Measurements from ENCODE around the gene DEPP1.

The DEPP1 gene

GRCh38 chr10:44944354-44944753 is 34.3 kb downstream of the DEPP1 start:
- no peak for TF ChIP-seq REST (IDR thresholded peaks at IDR 0.05; ENCODE audit: low read depth)
- TF ChIP-seq USF1 (IDR thresholded peaks at IDR 0.05): no peak
- no peak for TF ChIP-seq RAD21 (IDR thresholded peaks at IDR 0.05; ENCODE audit: low read depth)
- TF ChIP-seq TCF12 (IDR thresholded peaks at IDR 0.05; ENCODE audit: low read depth): no peak
- TF ChIP-seq MAX (IDR thresholded peaks at IDR 0.05): no peak
- no peak for TF ChIP-seq CREB1 (IDR thresholded peaks at IDR 0.05; ENCODE audit: low read depth)
- TF ChIP-seq EP300 (IDR thresholded peaks at IDR 0.05; ENCODE audit: borderline replicate concordance): no peak
- no peak for TF ChIP-seq TAF1 (IDR thresholded peaks at IDR 0.05; ENCODE audit: low read depth)
- no peak for TF ChIP-seq YY1 (IDR thresholded peaks at IDR 0.05; ENCODE audit: low read depth)
- no peak for TF ChIP-seq CEBPB (IDR thresholded peaks at IDR 0.05)

- TF ChIP-seq MAX (IDR thresholded peaks at IDR 0.05): no peak
- TF ChIP-seq REST (IDR thresholded peaks at IDR 0.05; ENCODE audit: low read depth): no peak
- TF ChIP-seq CEBPB (IDR thresholded peaks at IDR 0.05): no peak
- TF ChIP-seq YY1 (IDR thresholded peaks at IDR 0.05; ENCODE audit: low read depth): no peak
Measured at GRCh38 chr10:44939691-44940401, 38.8 kb downstream of the DEPP1 start.

- TF ChIP-seq CREB1 (IDR thresholded peaks at IDR 0.05; ENCODE audit: low read depth) (no peak), FOXM1 (IDR thresholded peaks at IDR 0.05; ENCODE audit: borderline replicate concordance, low read depth) (no peak), MAX (IDR thresholded peaks at IDR 0.05) (no peak), YY1 (IDR thresholded peaks at IDR 0.05; ENCODE audit: low read depth) (no peak), TCF12 (IDR thresholded peaks at IDR 0.05; ENCODE audit: low read depth) (no peak), EGR1 (IDR thresholded peaks at IDR 0.05) (no peak), CEBPB (IDR thresholded peaks at IDR 0.05) (no peak), TAF1 (IDR thresholded peaks at IDR 0.05; ENCODE audit: low read depth) (no peak), NFIC (IDR thresholded peaks at IDR 0.05) (no peak), EP300 (IDR thresholded peaks at IDR 0.05; ENCODE audit: borderline replicate concordance) (no peak), REST (IDR thresholded peaks at IDR 0.05; ENCODE audit: low read depth) (no peak), USF1 (IDR thresholded peaks at IDR 0.05) (no peak), RAD21 (IDR thresholded peaks at IDR 0.05; ENCODE audit: low read depth) (no peak), ZBTB7A (IDR thresholded peaks at IDR 0.05; ENCODE audit: low read depth) (no peak), TEAD4 (IDR thresholded peaks at IDR 0.05) (no peak)
Measured at GRCh38 chr10:44938956-44939355, 39.7 kb downstream of the DEPP1 start.

GRCh38 chr10:44937196-44938005 is 41.2 kb downstream of the DEPP1 start:
- TF ChIP-seq CEBPB (IDR thresholded peaks at IDR 0.05) (no peak), TEAD4 (IDR thresholded peaks at IDR 0.05) (no peak), EGR1 (IDR thresholded peaks at IDR 0.05) (no peak), NFIC (IDR thresholded peaks at IDR 0.05) (no peak), USF1 (IDR thresholded peaks at IDR 0.05) (no peak), RAD21 (IDR thresholded peaks at IDR 0.05; ENCODE audit: low read depth) (no peak), MAX (IDR thresholded peaks at IDR 0.05) (no peak), YY1 (IDR thresholded peaks at IDR 0.05; ENCODE audit: low read depth) (no peak), REST (IDR thresholded peaks at IDR 0.05; ENCODE audit: low read depth) (no peak), ZBTB7A (IDR thresholded peaks at IDR 0.05; ENCODE audit: low read depth) (no peak)
